SH-SY5Y (cell line): Measurements from ENCODE around the gene SEL1L3.

Source experiments
- GATA2 ChIP-seq: IDR thresholded peaks from 2 replicates; pipeline ENCODE4 v1.6.1; 2011; ENCODE audit warnings: mild to moderate bottlenecking, low read depth, low read length
- GATA3 ChIP-seq: IDR thresholded peaks from 2 replicates; pipeline ENCODE4 v1.6.1; 2011; ENCODE audit warnings: low read depth, mild to moderate bottlenecking, low read length, moderate library complexity

SEL1L3 gene

DNA sequence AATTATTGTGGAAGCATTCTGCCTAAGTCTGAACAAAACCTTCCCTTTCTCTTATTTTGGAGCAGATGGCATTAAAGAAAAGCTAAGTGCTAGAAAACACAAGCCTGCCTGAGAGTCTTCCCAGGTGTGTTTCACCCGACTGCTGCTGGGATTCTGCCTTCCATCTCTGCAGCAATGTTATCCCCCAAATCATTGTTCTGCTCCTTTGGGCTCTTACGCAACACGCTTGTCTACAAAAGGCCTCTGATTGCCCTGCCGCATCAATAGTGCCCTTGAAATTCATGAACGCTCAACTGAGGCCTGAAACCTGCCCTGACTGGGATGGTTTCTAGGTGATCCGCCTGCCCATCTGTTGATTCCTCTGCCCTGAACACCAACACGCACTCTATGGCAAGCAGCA is 80.3 kb downstream of the SEL1L3 start:
- no peak for TF ChIP-seq GATA2
- no peak for TF ChIP-seq GATA3

DNA sequence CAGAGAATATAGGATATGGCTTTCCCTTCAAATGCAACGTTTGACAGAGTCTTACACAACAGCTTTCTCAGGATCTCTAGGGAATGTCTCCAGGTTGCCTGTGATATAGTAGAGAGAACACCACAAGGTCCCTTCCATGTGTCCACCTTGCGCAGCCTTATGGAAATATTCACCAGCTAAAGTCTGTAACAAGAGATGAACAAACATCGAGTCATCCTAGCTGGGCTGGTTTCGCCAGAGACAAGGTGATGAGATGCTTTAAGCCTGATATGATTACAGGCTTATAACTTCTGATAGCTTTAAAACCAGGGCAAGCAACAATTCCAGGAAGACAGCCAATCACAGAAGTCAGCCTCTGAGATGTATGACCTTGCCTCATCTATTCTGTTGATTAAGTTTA is 83.8 kb downstream of the SEL1L3 start:
- TF ChIP-seq GATA2 (no peak), GATA3 (no peak)

DNA sequence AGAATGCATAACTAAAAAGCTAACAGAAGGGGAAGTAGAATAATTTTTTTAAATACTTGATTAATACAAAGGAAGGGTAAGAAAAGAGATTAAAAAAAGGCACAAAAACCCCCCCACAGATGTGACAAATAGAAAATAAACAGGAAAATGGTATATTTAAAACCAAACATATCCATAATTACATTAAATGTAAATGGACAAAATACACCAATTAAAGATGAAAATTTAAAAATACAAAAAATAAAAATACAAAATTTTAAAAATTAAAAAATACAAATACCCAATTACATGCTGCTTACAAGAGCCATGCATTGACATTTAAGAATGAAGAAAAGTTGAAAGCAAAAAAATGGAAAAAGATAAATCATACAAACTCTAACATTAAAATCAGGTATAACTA is 86.0 kb downstream of the SEL1L3 start:
- TF ChIP-seq GATA3, result no peak
- TF ChIP-seq GATA2, result no peak

DNA sequence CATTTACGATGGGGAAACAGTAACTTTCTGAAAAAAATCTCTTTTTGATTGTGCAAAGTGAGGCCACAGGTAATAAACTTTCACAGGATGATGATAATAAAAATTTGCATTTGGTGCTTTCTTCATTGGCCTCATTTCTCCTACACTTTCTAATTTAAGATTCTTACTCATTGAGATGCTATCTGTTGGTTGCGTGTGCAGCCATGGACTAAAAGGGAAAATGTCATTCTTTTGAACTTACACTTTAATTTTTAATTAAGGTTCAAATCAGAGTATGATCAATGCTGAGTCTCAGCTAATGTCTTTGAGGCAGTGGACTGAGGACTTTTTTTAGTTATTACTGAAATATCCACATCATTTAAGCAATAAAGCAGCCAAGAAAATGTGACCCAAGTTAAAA is 87.6 kb downstream of the SEL1L3 start:
- TF ChIP-seq GATA2 (no peak), GATA3 (no peak)

DNA sequence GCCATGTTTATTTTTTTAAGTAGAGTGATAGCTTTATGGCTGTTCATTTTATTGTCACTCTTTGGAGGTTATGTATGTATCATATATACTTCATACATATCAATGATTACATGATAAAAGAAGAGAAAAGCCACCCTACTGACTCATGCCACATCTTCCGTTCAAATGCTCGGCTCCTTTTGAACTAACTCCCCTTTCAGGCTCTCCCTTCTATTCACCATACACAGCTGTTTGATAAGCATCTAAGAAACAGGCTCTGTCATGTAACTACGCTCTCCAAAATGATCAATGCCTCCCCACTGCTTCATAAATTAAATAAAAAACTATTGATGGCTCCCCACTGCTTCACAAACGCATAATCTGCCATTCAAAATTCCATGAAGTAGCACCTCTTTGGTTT is 89.4 kb downstream of the SEL1L3 start:
- TF ChIP-seq GATA3 (no peak), GATA2 (0 out of 2 replicates have a peak, but pooled peaks have one; percentile 8)

DNA sequence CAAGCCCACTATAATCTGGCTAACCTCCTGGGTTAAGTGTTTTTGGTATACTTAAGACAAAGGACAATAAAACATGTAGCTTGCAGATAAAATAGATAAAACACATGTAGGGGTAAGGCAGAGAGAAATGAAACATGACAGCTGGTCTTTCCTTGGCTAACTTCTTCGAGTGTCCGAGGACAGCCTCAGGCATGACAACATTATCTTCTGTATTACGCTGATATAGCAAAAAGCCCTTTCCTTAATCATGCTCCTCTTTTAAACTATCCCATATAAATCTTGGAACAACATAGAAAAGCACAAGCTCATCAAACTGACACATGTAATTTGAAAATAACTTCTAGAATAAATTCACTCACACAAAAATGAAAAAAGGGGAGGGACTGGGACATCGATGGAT is 91.1 kb downstream of the SEL1L3 start:
- TF ChIP-seq GATA3 (no peak), GATA2 (no peak)

DNA sequence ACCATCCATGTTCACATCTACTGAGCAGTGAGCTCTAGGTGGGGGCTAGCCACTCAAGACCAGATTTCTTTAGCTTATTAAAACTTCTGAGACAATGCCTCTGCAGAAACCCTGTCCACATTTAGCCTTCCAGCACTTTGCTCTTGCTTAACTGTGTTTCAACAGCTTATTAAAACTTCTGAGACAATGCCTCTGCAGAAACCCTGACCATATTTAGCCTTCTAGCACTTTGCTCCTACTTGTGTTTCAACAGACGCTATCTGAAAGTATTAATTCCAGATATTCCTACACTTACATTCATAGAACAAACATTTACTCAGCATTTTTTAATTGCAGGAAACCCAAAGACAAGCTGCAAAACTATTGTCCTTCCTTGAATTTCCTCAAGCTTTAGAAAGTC is 91.9 kb downstream of the SEL1L3 start:
- TF ChIP-seq GATA2 (no peak), GATA3 (no peak)

DNA sequence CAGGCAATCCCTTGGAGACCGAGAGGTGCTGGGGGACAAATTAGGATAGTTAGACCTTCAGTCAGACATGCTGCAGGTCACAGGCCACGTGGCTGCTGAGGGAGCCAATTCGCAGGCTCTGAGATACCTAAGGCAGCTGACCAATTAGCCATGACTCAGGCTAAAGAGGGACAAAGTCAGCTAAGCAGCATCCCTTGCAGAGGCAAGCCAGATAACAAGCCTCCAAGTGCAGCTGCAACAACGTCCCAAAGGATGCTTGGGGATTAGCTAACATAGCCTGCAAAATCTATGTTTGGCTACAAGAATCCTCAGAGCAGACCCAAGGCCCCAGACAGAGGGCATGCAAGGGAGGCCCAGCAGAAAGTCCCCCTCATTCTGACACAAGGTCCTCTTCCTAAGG is 93.5 kb downstream of the SEL1L3 start:
- TF ChIP-seq GATA2, result no peak
- no peak for TF ChIP-seq GATA3

DNA sequence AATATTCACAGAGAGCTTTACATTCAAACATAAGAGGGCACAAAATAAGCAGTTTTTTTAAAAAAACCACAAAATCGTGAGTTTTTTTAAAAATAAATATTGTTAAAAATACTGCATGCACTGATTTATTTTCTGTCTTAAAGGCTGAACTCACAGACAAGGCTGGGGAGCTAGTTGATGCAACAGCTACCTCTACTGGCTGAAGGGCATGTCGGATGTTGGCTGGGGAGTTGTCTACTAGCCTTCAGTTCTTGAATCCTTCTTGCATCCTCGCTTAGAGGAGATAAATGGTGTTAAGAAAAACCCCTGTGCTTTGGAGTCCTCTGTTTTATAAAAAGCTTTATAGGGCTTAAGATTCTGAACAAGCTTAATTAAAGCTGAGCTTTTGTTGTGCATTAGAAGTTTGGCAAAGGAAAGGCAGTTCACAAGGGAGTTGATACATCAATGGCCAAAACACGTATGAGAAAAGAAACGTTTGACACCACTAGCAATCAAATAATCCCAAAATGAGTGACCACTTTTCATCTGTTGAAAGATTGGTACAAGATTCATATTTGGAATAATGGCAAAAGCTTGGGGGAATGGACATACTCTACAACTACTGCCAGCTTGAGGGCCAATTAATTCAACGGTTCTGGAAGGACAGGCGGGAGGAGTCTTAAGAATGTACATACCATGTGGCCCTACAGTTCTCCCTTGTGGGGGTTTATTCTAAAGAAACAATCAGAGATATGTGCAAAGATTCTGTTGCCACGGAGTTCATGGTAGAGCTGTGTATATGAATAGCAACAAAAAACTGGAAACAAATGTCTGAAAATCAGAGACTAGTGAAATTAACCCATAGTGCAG is 94.7 kb downstream of the SEL1L3 start:
- no peak for TF ChIP-seq GATA2
- no peak for TF ChIP-seq GATA3

DNA sequence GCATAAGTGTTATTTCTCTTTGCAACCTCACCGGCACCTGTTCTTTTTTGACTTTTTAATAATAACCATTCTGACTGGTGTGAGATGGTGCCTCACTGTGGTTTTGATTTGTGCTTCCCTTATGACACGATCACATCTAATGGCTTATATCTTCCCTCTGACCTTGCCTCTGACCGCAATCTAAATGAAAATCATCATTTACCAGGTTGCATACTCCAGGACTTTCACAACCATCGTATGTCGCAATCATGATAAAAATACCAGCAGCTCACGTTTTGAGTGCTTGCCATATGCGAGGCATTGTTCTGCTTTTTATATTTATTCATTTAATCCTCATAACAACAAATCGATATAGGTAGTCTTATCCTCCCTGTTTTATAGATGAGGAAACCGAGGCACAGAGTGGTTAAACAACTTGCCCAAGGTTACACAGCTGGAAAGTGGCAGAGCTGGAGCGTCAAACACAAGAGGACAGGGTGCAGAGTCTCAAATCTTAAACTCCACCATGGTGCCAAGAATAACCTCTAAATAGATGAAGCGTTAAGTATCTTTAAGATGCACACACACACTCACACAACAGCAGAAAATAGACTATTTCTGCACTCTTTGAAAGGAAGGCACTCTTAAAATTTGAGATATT is 102.2 kb downstream of the SEL1L3 start:
- no peak for TF ChIP-seq GATA3
- TF ChIP-seq GATA2, result no peak

DNA sequence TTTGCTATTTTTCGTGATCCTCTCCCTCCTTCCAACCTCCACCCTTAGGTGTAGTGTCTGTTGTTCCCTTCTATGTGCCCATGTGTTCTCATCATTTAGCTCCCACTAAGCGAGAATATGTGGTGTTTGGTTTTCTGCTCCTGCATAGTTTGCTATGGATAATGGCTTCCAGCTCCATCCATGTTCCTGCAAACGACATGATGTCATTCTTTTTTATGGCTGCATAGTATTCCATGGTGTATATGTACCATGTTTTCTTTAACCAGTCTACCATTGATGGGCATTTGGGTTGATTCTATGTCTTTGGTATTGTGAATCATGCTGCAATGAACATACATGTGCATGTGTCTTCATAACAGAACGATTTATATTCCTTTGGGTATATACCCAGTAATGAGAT is 102.7 kb downstream of the SEL1L3 start:
- TF ChIP-seq GATA2, result no peak
- TF ChIP-seq GATA3, result no peak

DNA sequence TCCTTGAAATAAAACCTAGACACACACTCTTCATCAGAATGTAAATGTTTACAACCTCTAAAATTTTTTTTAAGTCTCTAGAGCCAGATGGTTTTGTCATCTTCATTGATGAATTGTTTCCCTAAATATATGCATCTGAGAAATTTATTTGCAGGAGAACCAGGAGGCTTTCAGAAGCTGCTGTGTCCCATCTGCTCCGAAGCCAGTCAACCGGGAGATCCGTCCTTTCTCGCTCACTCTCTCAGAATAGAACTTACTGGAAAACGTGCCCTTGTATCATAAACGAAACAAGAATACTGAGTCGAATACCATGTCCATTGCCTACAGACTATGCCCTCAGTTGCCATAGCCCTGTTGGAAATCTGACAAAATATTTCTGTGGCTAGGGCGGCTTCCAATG is 103.7 kb downstream of the SEL1L3 start:
- no peak for TF ChIP-seq GATA2
- TF ChIP-seq GATA3, result no peak

DNA sequence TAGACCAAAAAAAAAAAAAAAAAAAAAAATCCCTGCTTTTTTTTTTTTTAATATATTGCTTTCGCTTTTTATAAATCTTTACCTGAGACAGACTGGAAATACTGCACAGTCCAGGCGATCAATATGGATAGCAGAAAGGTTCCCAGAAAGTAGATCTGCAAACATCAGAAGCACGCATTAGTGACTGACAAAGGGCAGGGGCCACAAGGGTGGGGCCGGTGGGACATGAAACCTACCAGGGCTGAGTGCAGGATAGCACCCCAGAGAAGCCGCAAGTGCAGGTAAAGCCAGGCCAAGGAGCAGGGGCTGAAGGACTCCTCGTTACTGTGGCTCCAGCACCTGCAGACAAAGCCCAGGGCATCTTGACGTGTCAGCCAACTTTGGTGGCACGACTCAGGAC is 105.3 kb downstream of the SEL1L3 start:
- TF ChIP-seq GATA3 (no peak), GATA2 (no peak)

DNA sequence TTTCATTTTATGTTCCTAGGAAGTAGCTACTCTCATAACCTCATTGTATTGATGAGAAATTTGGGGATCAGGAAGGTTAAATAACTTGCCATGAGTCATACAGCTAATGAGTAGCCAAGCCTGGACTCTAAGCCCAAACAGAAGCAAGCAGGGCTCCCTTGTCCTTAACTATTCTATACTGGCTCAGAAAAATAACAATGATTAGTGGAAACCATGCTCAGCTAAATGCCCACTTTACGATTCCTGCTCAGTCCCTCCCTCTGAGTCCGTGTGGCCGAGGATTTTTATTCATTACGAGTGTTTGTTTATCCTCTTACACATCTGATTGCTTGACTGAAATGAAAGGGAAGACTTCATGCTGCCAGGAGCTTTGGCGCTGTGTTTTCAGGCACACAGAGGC is 106.3 kb downstream of the SEL1L3 start:
- TF ChIP-seq GATA3 (no peak), GATA2 (no peak)

DNA sequence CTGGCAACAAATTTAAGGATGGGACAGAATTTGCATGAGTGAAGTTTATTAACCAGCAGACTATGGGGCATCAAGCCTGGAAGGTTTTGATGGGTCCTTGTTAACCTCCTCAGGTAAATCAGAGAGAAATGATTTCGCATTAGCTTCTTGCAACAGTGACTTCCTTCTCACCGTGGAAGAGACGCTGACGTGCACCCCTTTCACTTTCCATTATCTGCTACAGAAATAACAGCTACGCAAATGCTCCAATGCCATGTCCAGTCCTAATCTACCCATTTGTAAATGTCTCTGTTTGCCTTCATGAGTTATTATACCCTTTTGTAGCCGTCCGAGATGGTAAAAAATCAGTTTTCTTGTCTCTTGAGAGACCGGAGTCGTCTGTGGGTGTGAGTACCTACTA is 106.9 kb downstream of the SEL1L3 start:
- TF ChIP-seq GATA2 (no peak), GATA3 (no peak)

DNA sequence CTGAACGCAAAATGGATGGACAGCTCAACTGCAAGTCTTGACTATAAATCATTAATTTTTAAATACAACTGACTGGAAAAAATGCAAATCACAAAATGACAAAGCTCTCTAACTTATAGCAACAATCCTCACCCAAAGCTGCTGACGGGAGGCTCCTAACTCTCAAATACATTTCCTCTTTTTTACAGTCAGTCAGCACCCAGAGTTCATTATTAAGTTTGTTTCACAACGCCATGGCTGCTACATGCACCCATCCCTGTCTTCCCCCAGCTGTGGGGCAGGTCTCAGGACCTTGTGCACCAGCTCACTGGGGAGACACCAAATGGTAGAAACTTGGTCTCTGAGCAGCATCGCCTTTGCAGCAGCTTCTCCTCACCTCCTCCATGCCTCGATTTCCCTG is 109.5 kb downstream of the SEL1L3 start:
- TF ChIP-seq GATA3, result no peak
